ENCODE measurements around the gene OR2H1. TPM values are rescaled to one million over a fixed set of nuclear protein-coding genes. Genes with fewer than 3 reads are reported as not detected.

The OR2H1 gene
- polyA plus RNA-seq, 3 donors = not detected

- DNase-seq = no peak
Measured at GRCh38 chr6:29510202-29510601, 53.2 kb downstream of the OR2H1 start.

GRCh38 chr6:29510746-29511300 lies 53.9 kb downstream of the OR2H1 start:
- DNase-seq = no peak

Other genes with a start within 250 kb of the OR2H1 start
- gene OR14J1, start 155.5 kb upstream of the OR2H1 start, polyA plus RNA-seq (ENCODE audit: insufficient read length in 3 of 3) = under 1 TPM; 0.04 to 0.13 (median 0.05) TPM
- gene OR5V1, start 88.3 kb upstream of the OR2H1 start, polyA plus RNA-seq (ENCODE audit: insufficient read length in 3 of 3) = not detected
- gene OR12D3, start 81.9 kb upstream of the OR2H1 start, polyA plus RNA-seq (ENCODE audit: insufficient read length in 3 of 3) = not detected
- not detected for gene OR12D2, start 61.5 kb upstream of the OR2H1 start, polyA plus RNA-seq (ENCODE audit: insufficient read length in 3 of 3)
- gene OR12D1, start 42.2 kb upstream of the OR2H1 start, polyA plus RNA-seq (ENCODE audit: insufficient read length in 3 of 3) = not detected
- gene OR10C1, start 17.8 kb upstream of the OR2H1 start, polyA plus RNA-seq (ENCODE audit: insufficient read length in 3 of 3) = not detected
- not detected for gene OR11A1, start 84 bp upstream of the OR2H1 start, polyA plus RNA-seq (ENCODE audit: insufficient read length in 3 of 3)
- not detected for gene MAS1L, start 30.8 kb downstream of the OR2H1 start, polyA plus RNA-seq (ENCODE audit: insufficient read length in 3 of 3)
- 1 to 10 TPM in 1 of 3 donors, under 1 TPM in 2; 0.69 to 1.1 (median 0.70) TPM for gene UBD, start 102.6 kb downstream of the OR2H1 start, polyA plus RNA-seq (ENCODE audit: insufficient read length in 3 of 3)
- gene OR2H2, start 128.0 kb downstream of the OR2H1 start, polyA plus RNA-seq (ENCODE audit: insufficient read length in 3 of 3) = under 1 TPM; 0.13 to 0.22 (median 0.16) TPM
- 10 to 100 TPM; 56.9 to 94.6 (median 89.2) TPM for gene GABBR1, start 176.0 kb downstream of the OR2H1 start, polyA plus RNA-seq (ENCODE audit: insufficient read length in 3 of 3)
- gene MOG, start 199.9 kb downstream of the OR2H1 start, polyA plus RNA-seq (ENCODE audit: insufficient read length in 3 of 3) = under 1 TPM in 1 of 3 donors, not detected in 2; 0.51 TPM
- gene ZFP57, start 224.0 kb downstream of the OR2H1 start, polyA plus RNA-seq (ENCODE audit: insufficient read length in 3 of 3) = under 1 TPM in 2 of 3 donors, not detected in 1; 0.21 to 0.23 TPM

Data from renal pelvis (tissue), 4 donors.